Fibroblast of the aortic adventitia (primary cell): ENCODE results near the gene BTBD19. TPM values are rescaled to one million over a fixed set of nuclear protein-coding genes. Genes with fewer than 3 reads are reported as not detected.
"Not testable (repeated sequence)": the region's sequence is repeated elsewhere in the genome, so short reads cannot be mapped to it uniquely, and the experiment has no call there.

Source experiments
- DNase-seq: peaks from one replicate; pipeline ENCODE4 v3.0.0-alpha.2; 2010; ENCODE audit warnings: low read depth
- H3K4me3 ChIP-seq: 2 replicates; pipeline ENCODE4 v1.5.1; 2011; ENCODE audit warnings: low read depth, mild to moderate bottlenecking, control low read depth, low read length, moderate library complexity
- CTCF ChIP-seq: IDR thresholded peaks from 2 replicates; pipeline ENCODE4 v1.5.1; 2011; ENCODE audit warnings: mild to moderate bottlenecking, low read length, control low read depth, inconsistent platforms; ENCODE audit not compliant: insufficient read depth
- total RNA-seq: library from RNA; depleted of rRNA; stranded (reverse); fragments of >200 nt; gene quantifications from 2 replicates; pipeline ENCODE4 v1.2.3, GENCODE V29; 2012; ENCODE audit warnings: low replicate concordance

BTBD19 gene
- total RNA-seq, 1 donor: 5.4 TPM

GRCh38 chr1:44806704-44807363, 1.5 kb upstream of the BTBD19 start, which contains the start of gene DYNLT4:
TSS of gene DYNLT4 (minus strand) at chr1:44807351. CDS start at chr1:44806668, 683 bp downstream.
- no peak for TF ChIP-seq CTCF
- peak within 1 kb of the TSS; percentile 56 for H3K4me3 ChIP-seq
- no peak for DNase-seq

- peak overlapping the region; percentile 56 for H3K4me3 ChIP-seq
- peak; percentile 100 for DNase-seq
- TF ChIP-seq CTCF: no peak
Measured at GRCh38 chr1:44807364-44808062, 810 bp upstream of the BTBD19 start.

- no peak for TF ChIP-seq CTCF
- DNase-seq: peak; percentile 70
- peak overlapping the region; percentile 72 for H3K4me3 ChIP-seq
Measured at GRCh38 chr1:44808938-44809917, 905 bp downstream of the BTBD19 start.

GRCh38 chr1:44810101-44810761, 1.9 kb downstream of the BTBD19 start:
- DNase-seq: no peak
- peak overlapping the region; percentile 72 for H3K4me3 ChIP-seq
- no peak for TF ChIP-seq CTCF

GRCh38 chr1:44810762-44811105, 2.4 kb downstream of the BTBD19 start:
- not testable (repeated sequence) for DNase-seq
- peak overlapping the region; percentile 72 for H3K4me3 ChIP-seq

GRCh38 chr1:44811234-44811633, 2.9 kb downstream of the BTBD19 start:
- peak; percentile 2 for TF ChIP-seq CTCF
- DNase-seq: no peak
- H3K4me3 ChIP-seq: peak overlapping the region; percentile 18
